ENCODE results near the gene ARHGEF38. TPM values are rescaled to one million over a fixed set of nuclear protein-coding genes. Genes with fewer than 3 reads are reported as not detected.

The ARHGEF38 gene
- total RNA-seq, 1 donor = not detected

DNA sequence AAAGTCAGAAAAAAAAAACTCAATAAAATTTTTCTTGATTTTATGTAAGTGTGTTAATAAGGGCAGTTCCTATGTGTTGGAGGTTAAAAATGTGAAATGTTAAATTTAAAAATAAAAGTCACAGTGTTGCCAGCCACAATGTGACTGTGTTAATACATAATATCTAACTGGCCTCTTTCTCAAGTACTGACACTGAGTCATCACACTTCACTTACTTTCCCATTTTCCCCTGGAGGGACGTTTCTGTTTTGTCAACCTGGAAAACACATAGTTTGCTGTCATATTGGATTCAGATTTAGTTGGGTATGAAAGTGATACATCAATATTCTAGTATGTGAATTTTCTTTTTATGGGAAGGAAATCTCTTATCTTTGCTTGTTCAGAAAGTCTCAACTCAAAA is 46.4 kb downstream of the ARHGEF38 start:
- no peak overlapping the region for H3K27ac ChIP-seq (ENCODE audit: low read depth, low read length)
- no peaks in the 10 kb centered on the region for H3K9me3 ChIP-seq (ENCODE audit: low read depth, low read length)
- H3K36me3 ChIP-seq (ENCODE audit: insufficient read depth, low read length) = no peaks in the 10 kb centered on the region
- DNase-seq (ENCODE audit: insufficient read length, low spot score, missing footprints) = peak; percentile 2
- H3K4me2 ChIP-seq (ENCODE audit: insufficient read depth, low read length) = no peak overlapping the region
- no peaks in the 10 kb centered on the region for H3K27me3 ChIP-seq (ENCODE audit: insufficient read depth, low read length)
- TF ChIP-seq, protein P1, sequence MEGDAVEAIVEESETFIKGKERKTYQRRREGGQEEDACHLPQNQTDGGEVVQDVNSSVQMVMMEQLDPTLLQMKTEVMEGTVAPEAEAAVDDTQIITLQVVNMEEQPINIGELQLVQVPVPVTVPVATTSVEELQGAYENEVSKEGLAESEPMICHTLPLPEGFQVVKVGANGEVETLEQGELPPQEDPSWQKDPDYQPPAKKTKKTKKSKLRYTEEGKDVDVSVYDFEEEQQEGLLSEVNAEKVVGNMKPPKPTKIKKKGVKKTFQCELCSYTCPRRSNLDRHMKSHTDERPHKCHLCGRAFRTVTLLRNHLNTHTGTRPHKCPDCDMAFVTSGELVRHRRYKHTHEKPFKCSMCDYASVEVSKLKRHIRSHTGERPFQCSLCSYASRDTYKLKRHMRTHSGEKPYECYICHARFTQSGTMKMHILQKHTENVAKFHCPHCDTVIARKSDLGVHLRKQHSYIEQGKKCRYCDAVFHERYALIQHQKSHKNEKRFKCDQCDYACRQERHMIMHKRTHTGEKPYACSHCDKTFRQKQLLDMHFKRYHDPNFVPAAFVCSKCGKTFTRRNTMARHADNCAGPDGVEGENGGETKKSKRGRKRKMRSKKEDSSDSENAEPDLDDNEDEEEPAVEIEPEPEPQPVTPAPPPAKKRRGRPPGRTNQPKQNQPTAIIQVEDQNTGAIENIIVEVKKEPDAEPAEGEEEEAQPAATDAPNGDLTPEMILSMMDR (IDR thresholded peaks at IDR 0.05; ENCODE audit: extremely low read depth, low read depth, low read length) = no peak
- no peak overlapping the region for H3K4me3 ChIP-seq (ENCODE audit: insufficient read depth, low read length)
- no peaks in the 10 kb centered on the region for H3K79me2 ChIP-seq (ENCODE audit: insufficient read depth, low read length)
- H2AFZ ChIP-seq (ENCODE audit: low read length) = no peak overlapping the region
- H4K20me1 ChIP-seq (ENCODE audit: insufficient read depth, low read length) = no peaks in the 10 kb centered on the region
- H3K4me1 ChIP-seq (ENCODE audit: insufficient read depth, low read length) = no peaks in the 10 kb centered on the region

DNA sequence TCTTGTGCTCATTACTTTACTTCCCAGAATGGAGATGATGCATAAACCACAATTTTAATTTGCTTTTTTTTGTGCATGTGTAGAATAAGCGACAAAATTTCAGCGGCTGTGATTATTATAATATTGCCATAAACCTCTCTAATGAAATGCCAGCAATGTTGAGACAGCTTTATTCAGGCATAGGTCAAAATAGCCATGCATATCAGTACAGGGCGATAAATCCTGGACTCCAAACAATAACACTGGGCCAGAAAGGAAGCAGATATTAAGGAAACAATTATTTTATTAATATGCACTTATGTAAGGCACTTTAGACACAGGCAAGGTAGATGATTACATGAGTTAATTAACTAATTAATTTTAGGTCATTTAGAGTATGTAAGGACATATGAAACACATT is 47.1 kb downstream of the ARHGEF38 start:
- no peak overlapping the region for H2AFZ ChIP-seq (ENCODE audit: low read length)
- H3K27me3 ChIP-seq (ENCODE audit: insufficient read depth, low read length) = no peaks in the 10 kb centered on the region
- TF ChIP-seq, protein P1 (IDR thresholded peaks at IDR 0.05; ENCODE audit: extremely low read depth, low read depth, low read length) = no peak
- no peaks in the 10 kb centered on the region for H3K4me1 ChIP-seq (ENCODE audit: insufficient read depth, low read length)
- DNase-seq (ENCODE audit: insufficient read length, low spot score, missing footprints) = no peak
- H3K27ac ChIP-seq (ENCODE audit: low read depth, low read length) = no peak overlapping the region
- H3K4me3 ChIP-seq (ENCODE audit: insufficient read depth, low read length) = no peak overlapping the region
- H3K4me2 ChIP-seq (ENCODE audit: insufficient read depth, low read length) = no peak overlapping the region
- H3K9me3 ChIP-seq (ENCODE audit: low read depth, low read length) = no peaks in the 10 kb centered on the region
- no peaks in the 10 kb centered on the region for H3K36me3 ChIP-seq (ENCODE audit: insufficient read depth, low read length)
- H3K79me2 ChIP-seq (ENCODE audit: insufficient read depth, low read length) = no peaks in the 10 kb centered on the region
- H4K20me1 ChIP-seq (ENCODE audit: insufficient read depth, low read length) = no peaks in the 10 kb centered on the region

DNA sequence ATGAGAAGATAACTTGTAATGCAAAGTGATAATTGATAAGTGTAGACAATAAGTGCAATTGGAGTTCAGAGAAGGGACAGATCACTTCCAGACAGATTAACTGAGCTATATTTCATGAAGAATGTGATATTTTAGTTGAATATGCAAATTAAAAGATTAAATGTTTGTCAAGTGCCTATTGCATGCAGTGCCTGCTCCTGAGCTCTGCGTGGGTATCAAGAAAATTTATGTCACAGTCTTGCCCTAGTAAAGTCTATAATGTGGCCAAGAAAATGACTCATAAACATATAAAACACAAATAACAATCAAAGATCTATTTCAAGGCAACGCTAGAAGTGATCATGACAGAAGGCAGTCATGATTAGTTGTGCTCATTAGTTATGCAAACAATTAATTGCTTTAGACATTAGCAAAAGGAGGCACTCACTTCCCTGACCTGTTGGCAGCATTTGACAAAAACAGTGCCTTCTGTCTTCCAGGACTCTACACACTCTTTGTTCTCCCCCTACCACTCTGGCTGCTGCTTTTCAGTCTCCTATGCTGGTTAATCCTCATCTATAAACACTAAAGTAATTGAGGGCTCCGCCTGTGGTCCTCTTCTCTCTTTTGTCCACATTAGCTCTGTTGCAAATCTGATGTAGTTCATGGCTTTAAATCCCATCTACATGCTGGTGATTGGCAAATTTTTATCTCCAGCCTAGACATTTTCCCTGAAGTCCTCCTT is 47.7 kb downstream of the ARHGEF38 start:
- DNase-seq (ENCODE audit: insufficient read length, low spot score, missing footprints) = no peak
- Histone ChIP-seq H3K36me3 (ENCODE audit: insufficient read depth, low read length) (no peaks in the 10 kb centered on the region), H3K79me2 (ENCODE audit: insufficient read depth, low read length) (no peaks in the 10 kb centered on the region), H3K27ac (ENCODE audit: low read depth, low read length) (no peak overlapping the region), H3K9me3 (ENCODE audit: low read depth, low read length) (no peaks in the 10 kb centered on the region), H3K4me3 (ENCODE audit: insufficient read depth, low read length) (no peak overlapping the region), H2AFZ (ENCODE audit: low read length) (no peak overlapping the region), H4K20me1 (ENCODE audit: insufficient read depth, low read length) (no peaks in the 10 kb centered on the region), H3K27me3 (ENCODE audit: insufficient read depth, low read length) (no peaks in the 10 kb centered on the region), H3K4me1 (ENCODE audit: insufficient read depth, low read length) (no peaks in the 10 kb centered on the region), H3K4me2 (ENCODE audit: insufficient read depth, low read length) (no peak overlapping the region)
- TF ChIP-seq, protein P1 (IDR thresholded peaks at IDR 0.05; ENCODE audit: extremely low read depth, low read depth, low read length) = no peak

DNA sequence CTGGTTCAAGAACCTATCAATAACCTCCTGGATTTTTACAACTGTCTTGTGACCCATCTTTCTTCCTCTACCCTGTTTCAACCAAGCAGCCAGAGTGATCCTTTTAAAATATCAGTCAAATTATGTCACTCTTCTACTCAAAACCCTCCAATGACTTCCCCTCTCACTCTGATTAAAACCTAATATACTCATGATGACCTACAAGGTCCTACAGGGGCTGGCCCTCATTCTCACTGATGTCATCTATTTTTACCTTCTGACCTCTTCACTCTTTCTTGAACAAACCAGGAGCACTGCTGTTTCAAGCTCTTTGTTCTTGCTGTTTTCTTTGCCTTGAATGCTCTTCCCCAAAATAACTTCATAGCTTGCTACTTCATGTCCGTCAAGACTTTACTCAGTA is 48.5 kb downstream of the ARHGEF38 start:
- no peaks in the 10 kb centered on the region for H3K27me3 ChIP-seq (ENCODE audit: insufficient read depth, low read length)
- no peaks in the 10 kb centered on the region for H4K20me1 ChIP-seq (ENCODE audit: insufficient read depth, low read length)
- TF ChIP-seq, protein P1 (IDR thresholded peaks at IDR 0.05; ENCODE audit: extremely low read depth, low read depth, low read length) = no peak
- no peak overlapping the region for H3K4me3 ChIP-seq (ENCODE audit: insufficient read depth, low read length)
- no peak overlapping the region for H2AFZ ChIP-seq (ENCODE audit: low read length)
- H3K36me3 ChIP-seq (ENCODE audit: insufficient read depth, low read length) = no peaks in the 10 kb centered on the region
- no peaks in the 10 kb centered on the region for H3K9me3 ChIP-seq (ENCODE audit: low read depth, low read length)
- H3K79me2 ChIP-seq (ENCODE audit: insufficient read depth, low read length) = no peaks in the 10 kb centered on the region
- DNase-seq (ENCODE audit: insufficient read length, low spot score, missing footprints) = no peak
- no peaks in the 10 kb centered on the region for H3K4me1 ChIP-seq (ENCODE audit: insufficient read depth, low read length)
- H3K4me2 ChIP-seq (ENCODE audit: insufficient read depth, low read length) = no peak overlapping the region
- no peak overlapping the region for H3K27ac ChIP-seq (ENCODE audit: low read depth, low read length)
